CD4-positive, alpha-beta T cell treated with Interleukin-17A for 1 hour (primary cell): ENCODE data around the gene CIDEC.

Experiments used
- DNase-seq: peaks from one replicate; pipeline ENCODE4 v3.0.0-alpha.2; 2020

Gene CIDEC

GRCh38 chr3:9841015-9841414 is 39.0 kb downstream of the CIDEC start:
- DNase-seq, result no peak

- no peak for DNase-seq
These were observed 41.2 kb downstream of the CIDEC start for GRCh38 chr3:9838856-9839255.

GRCh38 chr3:9837701-9838582 is 42.1 kb downstream of the CIDEC start:
- DNase-seq, result no peak

GRCh38 chr3:9834520-9835380 is 45.3 kb downstream of the CIDEC start:
- DNase-seq, result no peak

- DNase-seq, result no peak
These were observed 47.0 kb downstream of the CIDEC start for GRCh38 chr3:9833078-9833477.

- DNase-seq, result no peak
These were observed 48.8 kb downstream of the CIDEC start for GRCh38 chr3:9831253-9831652.

GRCh38 chr3:9828801-9829755 is 51.0 kb downstream of the CIDEC start:
- no peak for DNase-seq

- peak; percentile 36 for DNase-seq
These were observed 53.1 kb downstream of the CIDEC start for GRCh38 chr3:9826815-9827573.

GRCh38 chr3:9825451-9826040 is 54.5 kb downstream of the CIDEC start:
- DNase-seq, result no peak

- DNase-seq, result no peak
These were observed 59.1 kb downstream of the CIDEC start for GRCh38 chr3:9820946-9821345.

- no peak for DNase-seq
These were observed 59.5 kb downstream of the CIDEC start for GRCh38 chr3:9820543-9820942.

GRCh38 chr3:9818666-9819335 is 61.3 kb downstream of the CIDEC start:
- no peak for DNase-seq

- DNase-seq, result no peak
These were observed 62.6 kb downstream of the CIDEC start for GRCh38 chr3:9817436-9817835.
